ENCODE data around the gene TMEM225. TPM values are rescaled to one million over a fixed set of nuclear protein-coding genes. Genes with fewer than 3 reads are reported as not detected.

The TMEM225 gene
- total RNA-seq (not detected), polyA plus RNA-seq (not detected), total RNA-seq (not detected)

DNA sequence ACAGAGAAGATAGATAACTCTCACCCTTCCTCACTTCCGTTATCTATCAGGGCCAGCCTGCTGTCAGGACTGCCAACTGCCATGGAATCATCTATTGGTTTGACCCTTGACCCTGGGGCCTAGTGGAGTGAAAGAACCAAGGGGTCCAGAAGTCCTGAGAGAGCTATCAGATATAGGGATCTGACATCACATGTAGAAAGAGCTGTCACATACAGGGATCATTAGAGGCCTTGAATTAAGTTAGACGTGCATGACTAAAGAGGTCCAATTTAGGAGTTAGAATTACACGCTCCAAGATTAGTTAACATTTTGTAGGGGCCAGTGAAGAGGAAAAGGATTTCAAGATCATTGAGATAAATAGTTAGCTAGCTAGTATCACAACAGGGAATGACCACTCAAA lies at the start of gene TMEM225:
TSS of gene TMEM225 (minus strand) at position 101 of the 400 bp plus-strand sequence. CDS start 245 bp downstream, outside the sequence.
- Mint-ChIP-seq H3K27me3 (peaks cover 0 to 7% (median 0%) of the 10 kb centered on the region in 5 donors), H3K27ac (no peak within 1 kb of the TSS), H3K4me1 (no peaks in the 10 kb centered on the region), H3K36me3 (no peaks in the 10 kb centered on the region), H3K9me3 (no peaks in the 10 kb centered on the region), H3K4me3 (no peak within 1 kb of the TSS)
- no peak for DNase-seq
- Histone ChIP-seq H3K4me3 (ENCODE audit: low read length) (no peak within 1 kb of the TSS), H3K4me1 (ENCODE audit: control insufficient read depth in 2 of 2, insufficient read depth in 2 of 2, low read length in 2 of 2) (no peaks in the 10 kb centered on the region), H3K27me3 (ENCODE audit: control insufficient read depth in 2 of 2, insufficient read depth in 2 of 2, low read length in 2 of 2) (no peaks in the 10 kb centered on the region), H3K36me3 (ENCODE audit: control insufficient read depth in 2 of 3, insufficient read depth in 3 of 3, low read length in 3 of 3) (no peaks in the 10 kb centered on the region), H3K27ac (ENCODE audit: low read depth, low read length) (no peak within 1 kb of the TSS), H3K9me3 (ENCODE audit: control insufficient read depth in 2 of 3, low read length in 3 of 3) (no peaks in the 10 kb centered on the region)
- intact Hi-C loops (cut with micrococcal nuclease), result no loop called here
- ChIA-PET POLR2A (no interaction called here), CTCF (no interaction called here)
- ATAC-seq, result no peak

GRCh38 chr11:123924027-123924426 lies 38.6 kb upstream of the TMEM225 start:
- Histone ChIP-seq H3K9me3 (ENCODE audit: control insufficient read depth in 2 of 3, low read length in 3 of 3) (no peaks in the 10 kb centered on the region), H3K27me3 (ENCODE audit: control insufficient read depth in 2 of 2, insufficient read depth in 2 of 2, low read length in 2 of 2) (no peaks in the 10 kb centered on the region)

GRCh38 chr11:123920943-123921342 lies 35.5 kb upstream of the TMEM225 start:
- ChIA-PET CTCF (no interaction called here), POLR2A (no interaction called here)
- no peak for ATAC-seq

More at GRCh38 chr11:123924027-123924426, 38.6 kb upstream of the TMEM225 start:
- Histone ChIP-seq H3K27ac (ENCODE audit: low read depth, low read length) (no peak overlapping the region), H3K4me3 (ENCODE audit: low read length) (no peak overlapping the region), H3K36me3 (ENCODE audit: control insufficient read depth in 2 of 3, insufficient read depth in 3 of 3, low read length in 3 of 3) (no peaks in the 10 kb centered on the region), H3K4me1 (ENCODE audit: control insufficient read depth in 2 of 2, insufficient read depth in 2 of 2, low read length in 2 of 2) (no peaks in the 10 kb centered on the region)
- no peak for DNase-seq
- ChIA-PET POLR2A (no interaction called here), CTCF (no interaction called here)
- Mint-ChIP-seq H3K27ac (no peak overlapping the region), H3K36me3 (no peaks in the 10 kb centered on the region), H3K9me3 (peaks cover 0 to 5% (median 0%) of the 10 kb centered on the region in 11 donors), H3K4me1 (no peaks in the 10 kb centered on the region), H3K27me3 (peaks cover 0 to 5% (median 0%) of the 10 kb centered on the region in 5 donors), H3K4me3 (no peak overlapping the region)
- intact Hi-C loops (cut with micrococcal nuclease), result no loop called here
- ATAC-seq, result no peak

DNA sequence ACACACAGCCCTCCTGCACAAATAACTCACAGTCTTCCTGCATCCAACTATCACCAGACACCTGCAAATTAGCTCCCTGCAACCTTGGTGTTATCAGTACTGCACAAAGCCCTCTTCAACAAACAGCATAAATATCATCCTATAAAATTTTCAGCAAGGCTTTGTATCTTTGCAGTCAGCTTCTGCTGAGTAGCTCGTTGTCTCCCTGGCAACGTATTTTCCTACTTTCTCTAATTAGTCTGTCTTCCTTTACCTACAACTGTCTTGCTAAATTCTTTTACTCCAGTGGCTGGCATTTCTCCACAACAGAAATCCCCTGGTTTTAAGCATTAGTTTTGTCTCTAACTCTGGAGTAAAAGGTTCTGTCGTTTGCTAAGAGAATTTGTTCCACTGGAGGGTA lies 20.4 kb upstream of the TMEM225 start:
- H3K4me3 Mint-ChIP-seq, result no peak overlapping the region
- Histone ChIP-seq H3K27me3 (ENCODE audit: control insufficient read depth in 2 of 2, insufficient read depth in 2 of 2, low read length in 2 of 2) (no peaks in the 10 kb centered on the region), H3K36me3 (ENCODE audit: control insufficient read depth in 2 of 3, insufficient read depth in 3 of 3, low read length in 3 of 3) (no peaks in the 10 kb centered on the region), H3K4me3 (ENCODE audit: low read length) (no peak overlapping the region), H3K27ac (ENCODE audit: low read depth, low read length) (no peak overlapping the region), H3K9me3 (ENCODE audit: control insufficient read depth in 2 of 3, low read length in 3 of 3) (no peaks in the 10 kb centered on the region), H3K4me1 (ENCODE audit: control insufficient read depth in 2 of 2, insufficient read depth in 2 of 2, low read length in 2 of 2) (no peaks in the 10 kb centered on the region)
- H3K27me3 Mint-ChIP-seq, result peaks cover 0 to 37% (median 11%) of the 10 kb centered on the region in 5 donors
- no peak for DNase-seq
- ChIA-PET CTCF (no interaction called here), POLR2A (no interaction called here)
- peaks cover 0 to 3% (median 0%) of the 10 kb centered on the region in 11 donors for H3K9me3 Mint-ChIP-seq
- H3K4me1 Mint-ChIP-seq, result peaks cover 0 to 5% (median 0%) of the 10 kb centered on the region in 7 donors
- no peak for ATAC-seq
- H3K27ac Mint-ChIP-seq, result no peak overlapping the region
- H3K36me3 Mint-ChIP-seq, result no peaks in the 10 kb centered on the region
- intact Hi-C loops (cut with micrococcal nuclease), result no loop called here

More at GRCh38 chr11:123920943-123921342, 35.5 kb upstream of the TMEM225 start:
- no peaks in the 10 kb centered on the region for H3K36me3 ChIP-seq (ENCODE audit: control insufficient read depth in 2 of 3, insufficient read depth in 3 of 3, low read length in 3 of 3)
- no peak for DNase-seq
- no peak overlapping the region for H3K4me3 ChIP-seq (ENCODE audit: low read length)
- H3K9me3 ChIP-seq (ENCODE audit: control insufficient read depth in 2 of 3, low read length in 3 of 3), result no peaks in the 10 kb centered on the region
- H3K27me3 Mint-ChIP-seq, result peaks cover 0 to 5% (median 0%) of the 10 kb centered on the region in 5 donors
- H3K9me3 Mint-ChIP-seq, result no peaks in the 10 kb centered on the region
- no peaks in the 10 kb centered on the region for H3K4me1 Mint-ChIP-seq
- no peaks in the 10 kb centered on the region for H3K36me3 Mint-ChIP-seq
- no peaks in the 10 kb centered on the region for H3K27me3 ChIP-seq (ENCODE audit: control insufficient read depth in 2 of 2, insufficient read depth in 2 of 2, low read length in 2 of 2)
- H3K4me3 Mint-ChIP-seq, result no peak overlapping the region
- no peak overlapping the region for H3K27ac Mint-ChIP-seq
- intact Hi-C loops (cut with micrococcal nuclease), result no loop called here
- H3K27ac ChIP-seq (ENCODE audit: low read depth, low read length), result no peak overlapping the region
- H3K4me1 ChIP-seq (ENCODE audit: control insufficient read depth in 2 of 2, insufficient read depth in 2 of 2, low read length in 2 of 2), result no peaks in the 10 kb centered on the region

DNA sequence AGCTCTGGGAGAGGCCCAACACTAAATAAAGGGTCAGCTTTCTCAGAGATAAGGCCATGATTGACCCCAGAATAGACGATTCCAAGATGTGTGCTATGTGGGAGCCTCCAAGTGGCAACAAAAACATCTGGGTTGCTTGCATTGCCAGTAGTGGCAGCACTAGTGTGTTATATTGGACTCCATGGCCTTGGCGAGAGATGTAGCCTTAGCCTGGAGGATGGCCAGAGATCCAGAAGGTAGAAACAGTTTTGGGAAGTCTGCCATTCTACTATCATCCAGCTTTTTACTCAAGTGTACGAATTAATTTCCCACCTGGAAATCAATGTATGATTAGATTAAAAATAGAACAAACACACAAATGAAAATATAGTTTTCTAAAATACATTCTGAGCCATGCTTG lies 19.5 kb upstream of the TMEM225 start:
- no peaks in the 10 kb centered on the region for H3K4me1 ChIP-seq (ENCODE audit: control insufficient read depth in 2 of 2, insufficient read depth in 2 of 2, low read length in 2 of 2)
- Mint-ChIP-seq H3K36me3 (no peaks in the 10 kb centered on the region), H3K9me3 (peaks cover 0 to 3% (median 0%) of the 10 kb centered on the region in 11 donors), H3K4me1 (peaks cover 0 to 5% (median 0%) of the 10 kb centered on the region in 7 donors), H3K27me3 (peaks cover 0 to 29% (median 11%) of the 10 kb centered on the region in 5 donors), H3K27ac (no peak overlapping the region), H3K4me3 (no peak overlapping the region)
- no peaks in the 10 kb centered on the region for H3K9me3 ChIP-seq (ENCODE audit: control insufficient read depth in 2 of 3, low read length in 3 of 3)
- ATAC-seq (no peak), DNase-seq (no peak)
- POLR2A ChIA-PET, result no interaction called here
- CTCF ChIA-PET, result no interaction called here
- no peak overlapping the region for H3K4me3 ChIP-seq (ENCODE audit: low read length)
- intact Hi-C loops (cut with micrococcal nuclease), result no loop called here
- H3K36me3 ChIP-seq (ENCODE audit: control insufficient read depth in 2 of 3, insufficient read depth in 3 of 3, low read length in 3 of 3), result no peaks in the 10 kb centered on the region
- no peak overlapping the region for H3K27ac ChIP-seq (ENCODE audit: low read depth, low read length)
- H3K27me3 ChIP-seq (ENCODE audit: control insufficient read depth in 2 of 2, insufficient read depth in 2 of 2, low read length in 2 of 2), result no peaks in the 10 kb centered on the region

- H3K9me3 ChIP-seq (ENCODE audit: control insufficient read depth in 2 of 3, low read length in 3 of 3), result no peaks in the 10 kb centered on the region
- H3K27ac ChIP-seq (ENCODE audit: low read depth, low read length), result no peak overlapping the region
- Mint-ChIP-seq H3K36me3 (no peaks in the 10 kb centered on the region), H3K4me1 (peaks cover 0 to 5% (median 0%) of the 10 kb centered on the region in 7 donors), H3K27me3 (peaks cover 0 to 23% (median 11%) of the 10 kb centered on the region in 5 donors), H3K4me3 (no peak overlapping the region), H3K27ac (no peak overlapping the region), H3K9me3 (peaks cover 0 to 3% (median 0%) of the 10 kb centered on the region in 11 donors)
- no peaks in the 10 kb centered on the region for H3K4me1 ChIP-seq (ENCODE audit: control insufficient read depth in 2 of 2, insufficient read depth in 2 of 2, low read length in 2 of 2)
- ChIA-PET POLR2A (no interaction called here), CTCF (no interaction called here)
- H3K36me3 ChIP-seq (ENCODE audit: control insufficient read depth in 2 of 3, insufficient read depth in 3 of 3, low read length in 3 of 3), result no peaks in the 10 kb centered on the region
- H3K4me3 ChIP-seq (ENCODE audit: low read length), result no peak overlapping the region
- H3K27me3 ChIP-seq (ENCODE audit: control insufficient read depth in 2 of 2, insufficient read depth in 2 of 2, low read length in 2 of 2), result no peaks in the 10 kb centered on the region
- ATAC-seq (no peak), DNase-seq (no peak)
- intact Hi-C loops (cut with micrococcal nuclease), result no loop called here
Measured at GRCh38 chr11:123903932-123904331, 18.5 kb upstream of the TMEM225 start.

- Histone ChIP-seq H3K4me1 (ENCODE audit: control insufficient read depth in 2 of 2, insufficient read depth in 2 of 2, low read length in 2 of 2) (no peaks in the 10 kb centered on the region), H3K9me3 (ENCODE audit: control insufficient read depth in 2 of 3, low read length in 3 of 3) (no peaks in the 10 kb centered on the region), H3K27me3 (ENCODE audit: control insufficient read depth in 2 of 2, insufficient read depth in 2 of 2, low read length in 2 of 2) (no peaks in the 10 kb centered on the region), H3K4me3 (ENCODE audit: low read length) (no peak within 1 kb of the TSS), H3K27ac (ENCODE audit: low read depth, low read length) (no peak within 1 kb of the TSS), H3K36me3 (ENCODE audit: control insufficient read depth in 2 of 3, insufficient read depth in 3 of 3, low read length in 3 of 3) (no peaks in the 10 kb centered on the region)
- no peaks in the 10 kb centered on the region for H3K9me3 Mint-ChIP-seq
- peaks cover 0 to 5% (median 0%) of the 10 kb centered on the region in 7 donors for H3K4me1 Mint-ChIP-seq
- no peak within 1 kb of the TSS for H3K4me3 Mint-ChIP-seq
- H3K36me3 Mint-ChIP-seq, result no peaks in the 10 kb centered on the region
- intact Hi-C loops (cut with micrococcal nuclease), result no loop called here
- ATAC-seq (no peak), DNase-seq (no peak)
- CTCF ChIA-PET, result no interaction called here
- POLR2A ChIA-PET, result no interaction called here
- H3K27me3 Mint-ChIP-seq, result peaks cover 0 to 12% (median 11%) of the 10 kb centered on the region in 5 donors
- H3K27ac Mint-ChIP-seq, result no peak within 1 kb of the TSS
Measured at GRCh38 chr11:123901867-123902266, 16.4 kb upstream of the TMEM225 start, which contains the start of gene OR8D4. OR8D4 (plus strand) TSS chr11:123902167; CDS start chr11:123906432, 4,265 bp downstream.
